Measurements from ENCODE around the gene PCSK9. TPM values are rescaled to one million over a fixed set of nuclear protein-coding genes. Genes with fewer than 3 reads are reported as not detected.

The PCSK9 gene
- total RNA-seq, 4 donors from 2014 or later = 0.25 to 1.2 (median 0.69) TPM

- intact Hi-C loops (cut with DNase I; ENCODE audit: low total_unique reads) = no loop called here
- H3K4me3 ChIP-seq (ENCODE audit: low read depth, poor library complexity, severe bottlenecking) = no peak overlapping the region
- TF ChIP-seq CTCF (IDR thresholded peaks at IDR 0.05) (no peak), POLR2A (IDR thresholded peaks at IDR 0.05) (no peak)
- DNase-seq (ENCODE audit: low spot score in 2 of 2) = no peak
- WGBS, 2 donors = 87 to 88% methylated on average over 14 of the region's 14 CpGs
Measured at GRCh38 chr1:55059302-55060132, 20.2 kb downstream of the PCSK9 start.

- peak in 1 of 2 donors; percentile 80 for DNase-seq (ENCODE audit: low spot score in 2 of 2)
Measured at GRCh38 chr1:55060133-55060999, 21.0 kb downstream of the PCSK9 start.

GRCh38 chr1:55061000-55061705, 21.8 kb downstream of the PCSK9 start:
- 82% methylated on average over 10 to 13 of the region's 13 CpGs for WGBS, 2 donors
- DNase-seq (ENCODE audit: low spot score in 2 of 2) = no peak
- intact Hi-C loops (cut with DNase I; ENCODE audit: low total_unique reads) = no loop called here
- H3K4me3 ChIP-seq (ENCODE audit: low read depth, poor library complexity, severe bottlenecking) = no peak overlapping the region
- no peak for TF ChIP-seq CTCF (IDR thresholded peaks at IDR 0.05)
- TF ChIP-seq POLR2A (IDR thresholded peaks at IDR 0.05) = no peak

More at GRCh38 chr1:55060133-55060999, 21.0 kb downstream of the PCSK9 start:
- no peak overlapping the region for H3K4me3 ChIP-seq (ENCODE audit: low read depth, poor library complexity, severe bottlenecking)
- TF ChIP-seq POLR2A (IDR thresholded peaks at IDR 0.05) = no peak
- no peak for TF ChIP-seq CTCF (IDR thresholded peaks at IDR 0.05)
- intact Hi-C loops (cut with DNase I; ENCODE audit: low total_unique reads) = no loop called here
- 80% methylated on average over 14 of the region's 14 CpGs for WGBS, 2 donors

- TF ChIP-seq POLR2A (IDR thresholded peaks at IDR 0.05) (no peak), CTCF (IDR thresholded peaks at IDR 0.05) (no peak)
- WGBS, 2 donors = 76 to 87% methylated on average over 4 of the region's 4 CpGs
- H3K4me3 ChIP-seq (ENCODE audit: low read depth, poor library complexity, severe bottlenecking) = no peak overlapping the region
- intact Hi-C loops (cut with DNase I; ENCODE audit: low total_unique reads) = no loop called here
- no peak for DNase-seq (ENCODE audit: low spot score in 2 of 2)
Measured at GRCh38 chr1:55061706-55062321, 22.5 kb downstream of the PCSK9 start.
